H9 (cell line): ENCODE results near the gene GARIN1A. TPM values are rescaled to one million over a fixed set of nuclear protein-coding genes. Genes with fewer than 3 reads are reported as not detected.

Experiments
- DNase-seq: peaks from one replicate; pipeline ENCODE4 v3.0.0-alpha.2; 2017
- H2AFZ ChIP-seq: one replicate; pipeline ENCODE4 v1.6.1; 2013; ENCODE audit warnings: mild to moderate bottlenecking, low read length, control low read depth, moderate library complexity
- H2AK5ac ChIP-seq: 2 replicates; pipeline ENCODE4 v1.6.1; 2013; ENCODE audit warnings: low read length, control low read depth, mixed read lengths; ENCODE audit not compliant: insufficient read length
- H2BK120ac ChIP-seq: one replicate; pipeline ENCODE4 v1.6.1; 2013; ENCODE audit warnings: low read depth, mild to moderate bottlenecking, low read length, control low read depth, inconsistent platforms; ENCODE audit not compliant: poor library complexity, severe bottlenecking
- H2BK12ac ChIP-seq: 2 replicates; pipeline ENCODE4 v1.6.1; 2013; ENCODE audit warnings: low read length, control low read depth, mixed read lengths, low read depth; ENCODE audit not compliant: insufficient read length
- H2BK15ac ChIP-seq: 2 replicates; pipeline ENCODE4 v1.6.1; 2013; ENCODE audit warnings: low read depth, low read length, control low read depth
- H2BK20ac ChIP-seq: one replicate; pipeline ENCODE4 v1.6.1; 2013; ENCODE audit warnings: low read depth, mild to moderate bottlenecking, low read length, control low read depth, inconsistent platforms; ENCODE audit not compliant: poor library complexity, severe bottlenecking
- H2BK5ac ChIP-seq: 2 replicates; pipeline ENCODE4 v1.6.1; 2013; ENCODE audit warnings: low read length, control low read depth, mixed read lengths; ENCODE audit not compliant: insufficient read length
- H3K14ac ChIP-seq: 2 replicates; pipeline ENCODE4 v1.6.1; 2013; ENCODE audit warnings: low read length, control low read depth; ENCODE audit not compliant: insufficient read depth
- H3K18ac ChIP-seq: 2 replicates; pipeline ENCODE4 v1.6.1; 2013; ENCODE audit warnings: low read depth, mild to moderate bottlenecking, mixed read lengths, low read length, control low read depth; ENCODE audit not compliant: insufficient read length
- H3K23ac ChIP-seq: 2 replicates; pipeline ENCODE4 v1.6.1; 2013; ENCODE audit warnings: low read length, control low read depth, mixed read lengths, low read depth; ENCODE audit not compliant: insufficient read length
- H3K23me2 ChIP-seq: 2 replicates; pipeline ENCODE4 v1.6.1; 2013; ENCODE audit warnings: low read depth, mild to moderate bottlenecking, mixed read lengths, low read length, control low read depth; ENCODE audit not compliant: insufficient read length, poor library complexity, severe bottlenecking
- H3K27ac ChIP-seq: 2 replicates; pipeline ENCODE4 v1.5.1; 2013; ENCODE audit warnings: low read length, control low read depth, mixed read lengths, low read depth; ENCODE audit not compliant: insufficient read length
- H3K27me3 ChIP-seq: 2 replicates; pipeline ENCODE4 v1.6.1; 2013; ENCODE audit warnings: low read length, control low read depth, inconsistent platforms; ENCODE audit not compliant: insufficient read depth
- H3K4ac ChIP-seq: 2 replicates; pipeline ENCODE4 v1.6.1; 2013; ENCODE audit warnings: low read depth, mild to moderate bottlenecking, control low read depth, inconsistent platforms, low read length, moderate library complexity
- H3K4me1 ChIP-seq: 2 replicates; pipeline ENCODE4 v1.6.1; 2013; ENCODE audit warnings: low read length, control low read depth, inconsistent platforms; ENCODE audit not compliant: insufficient read depth
- H3K4me2 ChIP-seq: 2 replicates; pipeline ENCODE4 v1.6.1; 2013; ENCODE audit warnings: low read length, control low read depth, mixed read lengths; ENCODE audit not compliant: insufficient read length, insufficient read depth
- H3K56ac ChIP-seq: 2 replicates; pipeline ENCODE4 v1.6.1; 2013; ENCODE audit warnings: low read depth, mild to moderate bottlenecking, mixed read lengths, low read length, control low read depth; ENCODE audit not compliant: insufficient read length
- H3K79me1 ChIP-seq: 2 replicates; pipeline ENCODE4 v1.6.1; 2013; ENCODE audit warnings: low read depth, mild to moderate bottlenecking, moderate library complexity, low read length, control low read depth, inconsistent platforms; ENCODE audit not compliant: insufficient read depth, poor library complexity, severe bottlenecking
- H3K79me2 ChIP-seq: 2 replicates; pipeline ENCODE4 v1.6.1; 2013; ENCODE audit warnings: low read length, control low read depth, inconsistent platforms; ENCODE audit not compliant: insufficient read depth
- H3K9ac ChIP-seq: 2 replicates; pipeline ENCODE4 v1.6.1; 2013; ENCODE audit warnings: low read length, control low read depth, mixed read lengths; ENCODE audit not compliant: insufficient read length; ENCODE audit errors: extremely low read depth
- H3K9me3 ChIP-seq: one replicate; pipeline ENCODE4 v1.6.1; 2013; ENCODE audit warnings: low read depth, low read length, inconsistent platforms; ENCODE audit not compliant: control insufficient read depth
- H3T11ph ChIP-seq: one replicate; pipeline ENCODE4 v1.6.1; 2013; ENCODE audit warnings: mild to moderate bottlenecking, low read length, control low read depth, inconsistent platforms
- H4K20me1 ChIP-seq: one replicate; pipeline ENCODE4 v1.6.1; 2013; ENCODE audit not compliant: control insufficient read depth, insufficient read length, insufficient read depth
- H4K5ac ChIP-seq: 2 replicates; pipeline ENCODE4 v1.6.1; 2013; ENCODE audit warnings: low read depth, mild to moderate bottlenecking, mixed read lengths, low read length, control low read depth; ENCODE audit not compliant: insufficient read length
- H4K8ac ChIP-seq: replicated peaks from 2 replicates; pipeline ENCODE4 v1.6.1; 2013; ENCODE audit warnings: low read length, control low read depth, mixed read lengths, low read depth; ENCODE audit not compliant: insufficient read length
- H4K91ac ChIP-seq: 2 replicates; pipeline ENCODE4 v1.6.1; 2013; ENCODE audit warnings: low read depth, mild to moderate bottlenecking, moderate library complexity, mixed read lengths, low read length, control low read depth; ENCODE audit not compliant: insufficient read length
- H3K27ac Mint-ChIP-seq, 3 experiments: 2 replicates in 2 of 3; 3 replicates in 1 of 3; pipeline ENCODE4 v1.8.0; 2020 to 2021; ENCODE audit warnings: mixed read lengths in 3 of 3, mild to moderate bottlenecking in 1 of 3, moderate library complexity in 1 of 3
- H3K27me3 Mint-ChIP-seq: 2 replicates; pipeline ENCODE4 v1.8.0; 2021; ENCODE audit warnings: low read depth, mild to moderate bottlenecking, moderate library complexity, mixed read lengths
- H3K36me3 Mint-ChIP-seq, 3 experiments: 2 replicates in 2 of 3; 3 replicates in 1 of 3; pipeline ENCODE4 v1.8.0; 2020 to 2021; ENCODE audit warnings: low read depth in 3 of 3, mixed read lengths in 3 of 3; ENCODE audit not compliant: insufficient read depth in 1 of 3
- H3K4me1 Mint-ChIP-seq, 2 experiments: 2 replicates each; pipeline ENCODE4 v1.8.0; 2020; ENCODE audit warnings: mixed read lengths in 2 of 2
- H3K4me3 Mint-ChIP-seq, 2 experiments: 2 replicates in 1 of 2; 3 replicates in 1 of 2; pipeline ENCODE4 v1.8.0; 2020 to 2021; ENCODE audit warnings: mild to moderate bottlenecking in 2 of 2, mixed read lengths in 2 of 2, moderate library complexity in 1 of 2
- H3K9me3 Mint-ChIP-seq, 2 experiments: 2 replicates in 1 of 2; 3 replicates in 1 of 2; pipeline ENCODE4 v1.8.0; 2020; ENCODE audit warnings: mild to moderate bottlenecking in 2 of 2, mixed read lengths in 2 of 2, moderate library complexity in 1 of 2
- WGBS: extraction: QIAGEN DNeasy Blood & Tissue Kit; methylation state at CpG from one replicate; pipeline ENCODE4 v1.1.7; 2013; ENCODE audit warnings: missing lambda C conversion rate, low lambda C conversion rate, mixed read lengths; ENCODE audit not compliant: insufficient read length; ENCODE audit errors: extremely low coverage; 5-methylcytosine and 5-hydroxymethylcytosine counted together
- total RNA-seq: library from RNA; stranded (reverse); gene quantifications from 2 replicates; pipeline ENCODE4 v1.2.1, GENCODE V29; 2021
- TF ChIP-seq, protein P1 (sequence below): fragments of 200-600 bp; sonication (generic); conservative IDR thresholded peaks from 3 replicates; pipeline ENCODE4 v1.8.0; 2021; ENCODE audit warnings: antibody characterized with exemption, mild to moderate bottlenecking

The GARIN1A gene
- total RNA-seq, 1 experiment from 2014 or later: 0.98 TPM

DNA sequence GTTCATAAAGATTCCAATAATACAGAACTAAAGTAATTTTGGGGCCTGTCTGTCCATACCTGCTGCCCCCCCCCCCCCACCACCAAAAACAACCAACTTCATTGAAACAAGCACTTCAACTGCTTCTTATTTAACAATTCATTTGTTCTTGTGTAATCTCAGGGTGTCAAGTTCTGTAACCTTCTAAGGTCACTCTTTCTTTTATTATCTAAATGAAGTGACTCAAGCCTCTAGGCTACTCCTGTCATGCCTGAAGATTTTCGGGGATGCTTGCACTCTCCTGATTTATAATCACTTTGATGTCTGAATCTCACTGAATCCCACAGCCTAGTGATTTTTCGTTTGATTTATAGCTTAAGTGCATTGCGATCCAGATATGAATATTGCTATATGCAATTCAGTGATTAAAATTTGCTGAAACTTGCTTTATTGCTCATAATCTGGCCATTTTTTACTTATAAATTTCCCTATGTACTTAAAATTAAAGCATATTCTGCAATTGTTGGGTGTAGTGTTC lies 27.2 kb downstream of the GARIN1A start:
- peaks cover 0 to 5% (median 0%) of the 10 kb centered on the region in 3 experiments; a peak in 2 of 7 replicates for H3K36me3 Mint-ChIP-seq
- Histone ChIP-seq H4K8ac (no peak overlapping the region), H3K14ac (no peak overlapping the region), H3K4ac (no peak overlapping the region), H3K4me1 (peaks cover 3% of the 10 kb centered on the region; the same call in 1 of the 2 replicates), H3K56ac (no peak overlapping the region), H4K91ac (no peak overlapping the region), H3K23ac (no peak overlapping the region), H2BK20ac (no peak overlapping the region), H3K79me2 (no peaks in the 10 kb centered on the region), H3K27ac (no peak overlapping the region), H3T11ph (no peak overlapping the region), H4K20me1 (no peaks in the 10 kb centered on the region), H2BK5ac (no peak overlapping the region), H2BK120ac (no peak overlapping the region), H3K23me2 (peaks cover 7% of the 10 kb centered on the region), H2AFZ (no peak overlapping the region), H3K18ac (no peak overlapping the region), H2BK12ac (no peak overlapping the region), H2AK5ac (no peak overlapping the region), H3K4me2 (no peak overlapping the region), H3K27me3 (no peaks in the 10 kb centered on the region), H2BK15ac (no peak overlapping the region), H3K9ac (no peak overlapping the region), H3K9me3 (no peaks in the 10 kb centered on the region), H3K79me1 (no peaks in the 10 kb centered on the region), H4K5ac (no peak overlapping the region)
- H3K4me3 Mint-ChIP-seq: no peak overlapping the region
- peaks cover 40 to 45% of the 10 kb centered on the region in 2 experiments for H3K4me1 Mint-ChIP-seq
- peaks cover 0 to 6% of the 10 kb centered on the region in 2 experiments; a peak in 2 of 5 replicates for H3K9me3 Mint-ChIP-seq
- WGBS: no CpG with 5 or more reads among the region's 3 CpGs
- DNase-seq: no peak
- peaks cover 29% of the 10 kb centered on the region for H3K27me3 Mint-ChIP-seq
- no peak overlapping the region; a peak in 1 of 7 replicates for H3K27ac Mint-ChIP-seq
- TF ChIP-seq, protein P1, sequence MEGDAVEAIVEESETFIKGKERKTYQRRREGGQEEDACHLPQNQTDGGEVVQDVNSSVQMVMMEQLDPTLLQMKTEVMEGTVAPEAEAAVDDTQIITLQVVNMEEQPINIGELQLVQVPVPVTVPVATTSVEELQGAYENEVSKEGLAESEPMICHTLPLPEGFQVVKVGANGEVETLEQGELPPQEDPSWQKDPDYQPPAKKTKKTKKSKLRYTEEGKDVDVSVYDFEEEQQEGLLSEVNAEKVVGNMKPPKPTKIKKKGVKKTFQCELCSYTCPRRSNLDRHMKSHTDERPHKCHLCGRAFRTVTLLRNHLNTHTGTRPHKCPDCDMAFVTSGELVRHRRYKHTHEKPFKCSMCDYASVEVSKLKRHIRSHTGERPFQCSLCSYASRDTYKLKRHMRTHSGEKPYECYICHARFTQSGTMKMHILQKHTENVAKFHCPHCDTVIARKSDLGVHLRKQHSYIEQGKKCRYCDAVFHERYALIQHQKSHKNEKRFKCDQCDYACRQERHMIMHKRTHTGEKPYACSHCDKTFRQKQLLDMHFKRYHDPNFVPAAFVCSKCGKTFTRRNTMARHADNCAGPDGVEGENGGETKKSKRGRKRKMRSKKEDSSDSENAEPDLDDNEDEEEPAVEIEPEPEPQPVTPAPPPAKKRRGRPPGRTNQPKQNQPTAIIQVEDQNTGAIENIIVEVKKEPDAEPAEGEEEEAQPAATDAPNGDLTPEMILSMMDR: no peak
